ENCODE measurements around the gene IQCH.

The IQCH gene

DNA sequence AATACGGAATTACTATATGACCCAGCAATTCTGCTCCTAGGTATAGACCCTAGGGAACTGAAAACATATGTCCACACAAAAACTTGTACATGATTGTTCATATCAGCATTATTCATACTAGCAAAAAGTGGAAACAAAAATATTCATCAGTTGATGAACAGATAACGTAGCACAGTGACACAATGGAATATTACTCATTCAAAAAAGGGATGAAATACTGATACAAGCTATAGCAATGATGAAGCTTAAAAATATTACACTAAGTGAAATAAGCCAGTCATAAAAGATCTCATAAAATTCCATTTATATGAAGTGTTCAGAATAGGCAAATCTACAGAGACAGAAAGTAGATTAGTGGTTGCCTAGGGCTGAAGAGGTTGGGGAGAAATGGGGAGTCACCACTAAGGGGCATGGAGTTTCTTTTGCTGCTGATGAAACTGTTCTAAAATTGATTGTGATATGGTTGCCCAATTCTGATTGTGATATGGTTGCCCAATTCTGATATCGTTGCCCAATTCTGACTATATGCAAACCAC lies 276.9 kb downstream of the IQCH start:
- Histone ChIP-seq H3F3A (ENCODE audit: insufficient read depth, low read length) (no peaks in the 10 kb centered on the region), H3K27ac (ENCODE audit: low read depth, low read length, poor library complexity, severe bottlenecking) (no peak overlapping the region), H3K27me3 (ENCODE audit: insufficient read depth, low read length) (no peaks in the 10 kb centered on the region), H3K9me2 (ENCODE audit: low read depth, low read length) (no peaks in the 10 kb centered on the region), H2AFZ (ENCODE audit: low read length) (no peak overlapping the region), H4K20me1 (ENCODE audit: insufficient read depth, low read length) (no peaks in the 10 kb centered on the region), H3K4me3 (ENCODE audit: low read depth, low read length, poor library complexity, severe bottlenecking) (no peak overlapping the region), H3K9ac (ENCODE audit: low read length) (no peak overlapping the region), H3K9me3 (ENCODE audit: low read length) (no peaks in the 10 kb centered on the region), H3K4me2 (ENCODE audit: low read length) (no peak overlapping the region), H3K4me1 (ENCODE audit: insufficient read depth, low read length, severe bottlenecking) (peaks cover 5% of the 10 kb centered on the region), H3K79me2 (ENCODE audit: insufficient read depth, low read length) (no peaks in the 10 kb centered on the region), H3K36me3 (ENCODE audit: insufficient read depth, low read length) (peaks cover 29% of the 10 kb centered on the region; the same call in 1 of the 2 replicates)
- TF ChIP-seq, protein P1, sequence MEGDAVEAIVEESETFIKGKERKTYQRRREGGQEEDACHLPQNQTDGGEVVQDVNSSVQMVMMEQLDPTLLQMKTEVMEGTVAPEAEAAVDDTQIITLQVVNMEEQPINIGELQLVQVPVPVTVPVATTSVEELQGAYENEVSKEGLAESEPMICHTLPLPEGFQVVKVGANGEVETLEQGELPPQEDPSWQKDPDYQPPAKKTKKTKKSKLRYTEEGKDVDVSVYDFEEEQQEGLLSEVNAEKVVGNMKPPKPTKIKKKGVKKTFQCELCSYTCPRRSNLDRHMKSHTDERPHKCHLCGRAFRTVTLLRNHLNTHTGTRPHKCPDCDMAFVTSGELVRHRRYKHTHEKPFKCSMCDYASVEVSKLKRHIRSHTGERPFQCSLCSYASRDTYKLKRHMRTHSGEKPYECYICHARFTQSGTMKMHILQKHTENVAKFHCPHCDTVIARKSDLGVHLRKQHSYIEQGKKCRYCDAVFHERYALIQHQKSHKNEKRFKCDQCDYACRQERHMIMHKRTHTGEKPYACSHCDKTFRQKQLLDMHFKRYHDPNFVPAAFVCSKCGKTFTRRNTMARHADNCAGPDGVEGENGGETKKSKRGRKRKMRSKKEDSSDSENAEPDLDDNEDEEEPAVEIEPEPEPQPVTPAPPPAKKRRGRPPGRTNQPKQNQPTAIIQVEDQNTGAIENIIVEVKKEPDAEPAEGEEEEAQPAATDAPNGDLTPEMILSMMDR (IDR thresholded peaks at IDR 0.05; ENCODE audit: low read length): no peak
- TF ChIP-seq EZH2 (IDR thresholded peaks at IDR 0.05; ENCODE audit: borderline replicate concordance, low read length): no peak

DNA sequence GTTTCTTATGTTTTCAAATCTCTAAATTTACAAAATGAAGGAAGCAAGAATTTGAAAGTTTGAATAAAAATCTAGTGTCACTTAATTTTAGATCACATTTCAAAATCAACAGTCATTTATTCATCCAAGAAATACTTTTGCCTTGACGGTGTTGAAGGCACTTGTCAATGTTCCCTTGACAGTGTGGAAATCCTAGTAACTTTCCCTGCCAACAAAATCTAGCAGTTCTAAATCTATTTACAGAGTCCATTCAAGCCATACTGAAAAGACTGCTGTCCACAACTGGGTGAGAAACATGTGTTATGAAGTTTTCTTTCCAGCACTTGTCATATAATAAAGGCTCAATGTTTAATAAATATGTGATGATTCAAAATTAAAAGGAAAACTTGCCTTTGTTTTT lies 279.3 kb downstream of the IQCH start:
- H3K27me3 ChIP-seq (ENCODE audit: insufficient read depth, low read length): no peaks in the 10 kb centered on the region
- no peak overlapping the region for H3K9ac ChIP-seq (ENCODE audit: low read length)
- H3K9me2 ChIP-seq (ENCODE audit: low read depth, low read length): no peaks in the 10 kb centered on the region
- no peaks in the 10 kb centered on the region for H3K9me3 ChIP-seq (ENCODE audit: low read length)
- H2AFZ ChIP-seq (ENCODE audit: low read length): no peak overlapping the region
- H4K20me1 ChIP-seq (ENCODE audit: insufficient read depth, low read length): no peaks in the 10 kb centered on the region
- H3K4me2 ChIP-seq (ENCODE audit: low read length): no peak overlapping the region
- H3F3A ChIP-seq (ENCODE audit: insufficient read depth, low read length): no peaks in the 10 kb centered on the region
- TF ChIP-seq, protein P1 (IDR thresholded peaks at IDR 0.05; ENCODE audit: low read length): no peak
- no peak for TF ChIP-seq EZH2 (IDR thresholded peaks at IDR 0.05; ENCODE audit: borderline replicate concordance, low read length)
- H3K27ac ChIP-seq (ENCODE audit: low read depth, low read length, poor library complexity, severe bottlenecking): no peak overlapping the region
- H3K4me3 ChIP-seq (ENCODE audit: low read depth, low read length, poor library complexity, severe bottlenecking): no peak overlapping the region
- no peaks in the 10 kb centered on the region for H3K79me2 ChIP-seq (ENCODE audit: insufficient read depth, low read length)
- H3K36me3 ChIP-seq (ENCODE audit: insufficient read depth, low read length): 0 out of 2 replicates have a peak, but pooled peaks cover 10% of the 10 kb centered on the region
- H3K4me1 ChIP-seq (ENCODE audit: insufficient read depth, low read length, severe bottlenecking): peaks cover 7% of the 10 kb centered on the region

DNA sequence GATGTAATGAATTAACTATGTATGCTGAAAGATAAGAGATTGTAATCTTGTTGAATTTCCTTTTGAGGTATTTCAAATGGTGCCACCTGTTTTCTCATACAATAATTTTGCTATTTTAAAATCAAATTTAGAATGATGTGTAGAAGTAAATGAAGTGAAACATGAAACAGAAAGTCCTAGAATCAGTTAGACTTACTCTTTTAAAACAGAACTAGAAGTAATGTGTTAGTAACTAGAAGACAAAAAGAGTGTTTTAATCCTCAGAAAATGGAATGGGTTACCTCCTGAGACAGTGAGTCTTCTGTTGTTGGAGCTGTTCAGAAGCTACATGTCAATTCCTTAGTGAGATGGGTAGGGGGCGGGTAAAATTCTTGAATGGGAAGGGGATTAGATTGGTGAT lies 279.8 kb downstream of the IQCH start:
- no peak overlapping the region for H2AFZ ChIP-seq (ENCODE audit: low read length)
- H3K4me2 ChIP-seq (ENCODE audit: low read length): no peak overlapping the region
- H3K9ac ChIP-seq (ENCODE audit: low read length): no peak overlapping the region
- H3K27ac ChIP-seq (ENCODE audit: low read depth, low read length, poor library complexity, severe bottlenecking): no peak overlapping the region
- H3F3A ChIP-seq (ENCODE audit: insufficient read depth, low read length): no peaks in the 10 kb centered on the region
- H4K20me1 ChIP-seq (ENCODE audit: insufficient read depth, low read length): no peaks in the 10 kb centered on the region
- TF ChIP-seq, protein P1 (IDR thresholded peaks at IDR 0.05; ENCODE audit: low read length): no peak
- no peak for TF ChIP-seq EZH2 (IDR thresholded peaks at IDR 0.05; ENCODE audit: borderline replicate concordance, low read length)
- peaks cover 8% of the 10 kb centered on the region for H3K4me1 ChIP-seq (ENCODE audit: insufficient read depth, low read length, severe bottlenecking)
- H3K36me3 ChIP-seq (ENCODE audit: insufficient read depth, low read length): 0 out of 2 replicates have a peak, but pooled peaks cover 6% of the 10 kb centered on the region
- H3K9me2 ChIP-seq (ENCODE audit: low read depth, low read length): no peaks in the 10 kb centered on the region
- H3K27me3 ChIP-seq (ENCODE audit: insufficient read depth, low read length): no peaks in the 10 kb centered on the region
- H3K79me2 ChIP-seq (ENCODE audit: insufficient read depth, low read length): no peaks in the 10 kb centered on the region
- H3K9me3 ChIP-seq (ENCODE audit: low read length): no peaks in the 10 kb centered on the region
- H3K4me3 ChIP-seq (ENCODE audit: low read depth, low read length, poor library complexity, severe bottlenecking): no peak overlapping the region
